GM23338 (cell line): ENCODE measurements around the gene TBC1D14. TPM values are rescaled to one million over a fixed set of nuclear protein-coding genes. Genes with fewer than 3 reads are reported as not detected.

Experiments used
- ATAC-seq: fragments of 200-7000 bp; cut with Tn5 transposase; 3 replicates; pipeline ENCODE4 v1.9.1; 2020
- DNase-seq: peaks from one replicate; pipeline ENCODE4 v3.0.0-alpha.2; 2015; ENCODE audit warnings: low spot score
- H2AFZ ChIP-seq: fragments of 200-600 bp; sonication (generic); 2 replicates; pipeline ENCODE4 v1.8.0; 2016; ENCODE audit warnings: antibody characterized with exemption, mild to moderate bottlenecking, moderate library complexity
- H3F3A ChIP-seq: fragments of 200-600 bp; sonication (generic); replicated peaks from 2 replicates; pipeline ENCODE4 v1.8.0; 2017; ENCODE audit warnings: antibody characterized with exemption, mixed run types, low read depth
- H3K27ac ChIP-seq: fragments of 200-600 bp; sonication (generic); 2 replicates; pipeline ENCODE4 v1.6.1; 2016; ENCODE audit warnings: low read depth
- H3K27me3 ChIP-seq: fragments of 200-600 bp; sonication (generic); 2 replicates; pipeline ENCODE4 v1.8.0; 2016; ENCODE audit warnings: mild to moderate bottlenecking, mixed run types, moderate library complexity; ENCODE audit not compliant: insufficient read depth
- H3K36me3 ChIP-seq: fragments of 200-600 bp; sonication (generic); 2 replicates; pipeline ENCODE4 v1.8.0; 2016; ENCODE audit warnings: mild to moderate bottlenecking; ENCODE audit not compliant: insufficient read depth
- H3K4me1 ChIP-seq: fragments of 200-600 bp; sonication (generic); 2 replicates; pipeline ENCODE4 v1.8.0; 2016; ENCODE audit warnings: mild to moderate bottlenecking, moderate library complexity; ENCODE audit not compliant: insufficient read depth
- H3K4me2 ChIP-seq: fragments of 200-600 bp; sonication (generic); 2 replicates; pipeline ENCODE4 v1.7.1; 2017; ENCODE audit warnings: mixed run types
- H3K4me3 ChIP-seq: fragments of 200-600 bp; sonication (generic); 2 replicates; pipeline ENCODE4 v1.6.1; 2016; ENCODE audit warnings: mixed run types
- H3K79me2 ChIP-seq: fragments of 200-600 bp; sonication (generic); replicated peaks from 2 replicates; pipeline ENCODE4 v1.8.0; 2017; ENCODE audit warnings: mild to moderate bottlenecking; ENCODE audit not compliant: insufficient read depth
- H3K9me2 ChIP-seq: fragments of 200-600 bp; sonication (generic); 2 replicates; pipeline ENCODE4 v1.8.0; 2017; ENCODE audit not compliant: insufficient read depth
- H4K20me1 ChIP-seq: fragments of 200-600 bp; sonication (generic); replicated peaks from 2 replicates; pipeline ENCODE4 v1.8.0; 2017; ENCODE audit warnings: mild to moderate bottlenecking; ENCODE audit not compliant: insufficient read depth
- H3K27ac Mint-ChIP-seq: 2 replicates; pipeline ENCODE4 v1.8.0; 2020; ENCODE audit warnings: inconsistent platforms, mild to moderate bottlenecking, moderate library complexity, mixed read lengths
- H3K27me3 Mint-ChIP-seq: 3 replicates; pipeline ENCODE4 v1.8.0; 2022; ENCODE audit warnings: low read depth, mild to moderate bottlenecking, moderate library complexity, mixed read lengths, inconsistent platforms; ENCODE audit not compliant: insufficient read depth, poor library complexity
- H3K36me3 Mint-ChIP-seq: 3 replicates; pipeline ENCODE4 v1.8.0; 2021; ENCODE audit warnings: low read depth, mild to moderate bottlenecking, inconsistent platforms, moderate library complexity, mixed read lengths
- H3K4me1 Mint-ChIP-seq: 3 replicates; pipeline ENCODE4 v1.8.0; 2020; ENCODE audit warnings: mild to moderate bottlenecking, inconsistent platforms, mixed read lengths
- H3K4me3 Mint-ChIP-seq: 3 replicates; pipeline ENCODE4 v1.8.0; 2021; ENCODE audit warnings: moderate library complexity, mild to moderate bottlenecking, inconsistent platforms, mixed read lengths
- H3K9me3 Mint-ChIP-seq: 3 replicates; pipeline ENCODE4 v1.8.0; 2020; ENCODE audit warnings: moderate library complexity, mild to moderate bottlenecking, inconsistent platforms, mixed read lengths
- CREB1 ChIP-seq: fragments of 250-450 bp; sonication (Bioruptor Pico); IDR thresholded peaks from 2 replicates; pipeline ENCODE4 v1.5.0; 2020; ENCODE audit warnings: low read depth, mild to moderate bottlenecking, moderate library complexity
- ETS1 ChIP-seq: IDR thresholded peaks from 2 replicates; pipeline ENCODE4 v1.6.1; 2016; ENCODE audit warnings: antibody characterized with exemption
- EZH2 ChIP-seq: fragments of 200-600 bp; sonication (generic); IDR thresholded peaks from one replicate; pipeline ENCODE4 v1.8.0; 2017; ENCODE audit warnings: antibody characterized with exemption, mild to moderate bottlenecking, low read depth; ENCODE audit not compliant: unreplicated experiment
- EZH2phosphoT487 ChIP-seq: fragments of 200-600 bp; sonication (generic); IDR thresholded peaks from one replicate; pipeline ENCODE4 v1.8.1; 2018; ENCODE audit warnings: antibody characterized with exemption; ENCODE audit not compliant: unreplicated experiment
- NANOG ChIP-seq: IDR thresholded peaks from 2 replicates; pipeline ENCODE4 v1.6.1; 2016; ENCODE audit warnings: antibody characterized with exemption, borderline replicate concordance
- POLR2AphosphoS5 ChIP-seq: IDR thresholded peaks from 2 replicates; pipeline ENCODE4 v1.6.1; 2016; ENCODE audit warnings: antibody characterized with exemption, low read depth
- STAT1 ChIP-seq: IDR thresholded peaks from one replicate; pipeline ENCODE4 v1.6.1; 2016; ENCODE audit warnings: antibody characterized with exemption; ENCODE audit not compliant: unreplicated experiment
- ZNF114 ChIP-seq: fragments of 250-450 bp; sonication (Bioruptor Pico); IDR thresholded peaks from 2 replicates; pipeline ENCODE4 v1.5.0; 2020; ENCODE audit warnings: mild to moderate bottlenecking, moderate library complexity
- polyA plus RNA-seq: library from polyadenylated mRNA; unstranded; fragments of >200 nt; fragmentation: Nextera tagmentation; extraction: Ambion mirVana; gene quantifications from 2 replicates; pipeline ENCODE4 v1.2.1, GENCODE V29; 2016
- total RNA-seq: library from RNA; depleted of rRNA; stranded (reverse); fragments of >200 nt; shearing (Covaris generic); gene quantifications from 2 replicates; pipeline ENCODE4 v1.2.3, GENCODE V29; 2014
- TF ChIP-seq, protein P1 (sequence below): IDR thresholded peaks from one replicate; pipeline ENCODE4 v1.6.1; 2018; ENCODE audit warnings: antibody characterized with exemption; ENCODE audit not compliant: unreplicated experiment

TBC1D14 gene
- total and polyA plus RNA-seq, 2 experiments from 2014 or later, result 18.2 to 59.7 TPM

- TF ChIP-seq, protein P1, sequence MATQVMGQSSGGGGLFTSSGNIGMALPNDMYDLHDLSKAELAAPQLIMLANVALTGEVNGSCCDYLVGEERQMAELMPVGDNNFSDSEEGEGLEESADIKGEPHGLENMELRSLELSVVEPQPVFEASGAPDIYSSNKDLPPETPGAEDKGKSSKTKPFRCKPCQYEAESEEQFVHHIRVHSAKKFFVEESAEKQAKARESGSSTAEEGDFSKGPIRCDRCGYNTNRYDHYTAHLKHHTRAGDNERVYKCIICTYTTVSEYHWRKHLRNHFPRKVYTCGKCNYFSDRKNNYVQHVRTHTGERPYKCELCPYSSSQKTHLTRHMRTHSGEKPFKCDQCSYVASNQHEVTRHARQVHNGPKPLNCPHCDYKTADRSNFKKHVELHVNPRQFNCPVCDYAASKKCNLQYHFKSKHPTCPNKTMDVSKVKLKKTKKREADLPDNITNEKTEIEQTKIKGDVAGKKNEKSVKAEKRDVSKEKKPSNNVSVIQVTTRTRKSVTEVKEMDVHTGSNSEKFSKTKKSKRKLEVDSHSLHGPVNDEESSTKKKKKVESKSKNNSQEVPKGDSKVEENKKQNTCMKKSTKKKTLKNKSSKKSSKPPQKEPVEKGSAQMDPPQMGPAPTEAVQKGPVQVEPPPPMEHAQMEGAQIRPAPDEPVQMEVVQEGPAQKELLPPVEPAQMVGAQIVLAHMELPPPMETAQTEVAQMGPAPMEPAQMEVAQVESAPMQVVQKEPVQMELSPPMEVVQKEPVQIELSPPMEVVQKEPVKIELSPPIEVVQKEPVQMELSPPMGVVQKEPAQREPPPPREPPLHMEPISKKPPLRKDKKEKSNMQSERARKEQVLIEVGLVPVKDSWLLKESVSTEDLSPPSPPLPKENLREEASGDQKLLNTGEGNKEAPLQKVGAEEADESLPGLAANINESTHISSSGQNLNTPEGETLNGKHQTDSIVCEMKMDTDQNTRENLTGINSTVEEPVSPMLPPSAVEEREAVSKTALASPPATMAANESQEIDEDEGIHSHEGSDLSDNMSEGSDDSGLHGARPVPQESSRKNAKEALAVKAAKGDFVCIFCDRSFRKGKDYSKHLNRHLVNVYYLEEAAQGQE, result no peak
- no peak for TF ChIP-seq EZH2
Measured at GRCh38 chr4:6991771-6992557, 82.3 kb downstream of the TBC1D14 start (continued).

GRCh38 chr4:6992728-6993677 lies 83.4 kb downstream of the TBC1D14 start:
- H3K4me1 Mint-ChIP-seq, result peaks cover 35% of the 10 kb centered on the region
- no peaks in the 10 kb centered on the region for H3K9me3 Mint-ChIP-seq
- Histone ChIP-seq H4K20me1 (peaks cover 34% of the 10 kb centered on the region), H3K4me2 (no peak overlapping the region), H3K79me2 (peaks cover 60% of the 10 kb centered on the region), H3K4me3 (no peak overlapping the region), H3K4me1 (peaks cover 14% of the 10 kb centered on the region), H3K27ac (no peak overlapping the region), H3K36me3 (peaks cover 20% of the 10 kb centered on the region), H2AFZ (no peak overlapping the region), H3F3A (no peaks in the 10 kb centered on the region), H3K27me3 (no peaks in the 10 kb centered on the region), H3K9me2 (no peaks in the 10 kb centered on the region)
- ATAC-seq, result no peak
- H3K27me3 Mint-ChIP-seq, result peaks cover 2% of the 10 kb centered on the region
- peaks cover 44% of the 10 kb centered on the region; the same call in 2 of the 3 replicates for H3K36me3 Mint-ChIP-seq
- peak overlapping the region; percentile 35; the same call in 1 of the 2 replicates for H3K27ac Mint-ChIP-seq
- DNase-seq, result no peak
- no peak overlapping the region for H3K4me3 Mint-ChIP-seq
- TF ChIP-seq POLR2AphosphoS5, result no peak

GRCh38 chr4:6996481-6996880 lies 86.9 kb downstream of the TBC1D14 start:
- no peak overlapping the region for H3K4me3 Mint-ChIP-seq
- Histone ChIP-seq H3F3A (no peaks in the 10 kb centered on the region), H4K20me1 (peaks cover 20% of the 10 kb centered on the region), H3K27ac (no peak overlapping the region), H3K4me2 (no peak overlapping the region), H2AFZ (no peak overlapping the region), H3K36me3 (peaks cover 25% of the 10 kb centered on the region), H3K27me3 (no peaks in the 10 kb centered on the region), H3K9me2 (no peaks in the 10 kb centered on the region), H3K4me1 (no peaks in the 10 kb centered on the region), H3K4me3 (no peak overlapping the region), H3K79me2 (peaks cover 25% of the 10 kb centered on the region)
- H3K4me1 Mint-ChIP-seq, result peaks cover 5% of the 10 kb centered on the region
- peaks cover 6% of the 10 kb centered on the region for H3K27me3 Mint-ChIP-seq
- ATAC-seq, result no peak
- DNase-seq, result no peak
- peaks cover 70% of the 10 kb centered on the region for H3K36me3 Mint-ChIP-seq
- H3K9me3 Mint-ChIP-seq, result no peaks in the 10 kb centered on the region
- no peak overlapping the region for H3K27ac Mint-ChIP-seq
- TF ChIP-seq NANOG, result no peak
- TF ChIP-seq, protein P1, result no peak
- TF ChIP-seq EZH2, result no peak
- TF ChIP-seq CREB1 (CRISPR knock-in tag), result no peak
- no peak for TF ChIP-seq STAT1
- no peak for TF ChIP-seq POLR2AphosphoS5
- no peak for TF ChIP-seq ZNF114
- no peak for TF ChIP-seq EZH2phosphoT487
- no peak for TF ChIP-seq ETS1
